GM21529 (cell line): ENCODE data around the gene CEP112.

ENCODE experiments used
- ATAC-seq: cut with Tn5 transposase; IDR thresholded peaks from one replicate; pipeline ENCODE4 v1.9.1; 2021; ENCODE audit not compliant: unreplicated experiment

The CEP112 gene

DNA sequence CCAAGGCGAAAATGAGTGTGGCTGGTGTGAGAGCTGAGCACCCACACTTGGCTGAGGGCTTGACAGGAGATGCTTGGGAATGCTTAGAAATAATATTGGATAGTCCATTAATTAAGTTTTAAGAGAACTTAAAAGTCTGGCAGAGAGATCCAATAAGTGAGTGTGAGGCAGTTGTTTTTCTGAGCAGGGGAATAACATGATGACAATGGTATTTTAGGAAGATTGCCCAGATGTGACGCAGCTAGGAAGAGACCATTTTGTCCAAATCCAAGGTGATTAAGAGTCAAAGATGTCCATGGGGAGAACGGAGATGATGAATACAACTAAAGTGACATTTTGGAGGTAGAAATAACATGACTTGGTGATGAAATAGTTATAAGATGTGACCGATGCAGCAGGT is 527.7 kb downstream of the CEP112 start:
- ATAC-seq: no peak

DNA sequence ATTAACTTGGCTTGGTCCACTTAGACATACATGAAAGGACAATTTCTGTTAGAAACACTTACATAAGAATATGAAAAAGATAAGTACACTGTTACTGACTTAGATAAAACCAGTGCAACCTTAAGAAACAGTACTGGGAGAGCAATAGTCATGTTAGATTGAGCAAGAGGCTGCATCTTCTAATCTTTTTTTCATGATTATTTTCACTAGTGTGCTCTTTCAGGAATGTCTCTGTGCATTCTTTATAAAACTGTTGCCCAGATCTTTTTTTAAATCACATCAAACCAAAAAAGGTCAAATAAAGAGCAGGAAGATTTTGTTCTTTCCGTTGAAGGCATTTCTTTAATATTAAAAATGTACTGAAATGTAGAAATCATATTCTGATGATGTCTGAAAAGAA is 529.7 kb downstream of the CEP112 start:
- ATAC-seq: no peak

DNA sequence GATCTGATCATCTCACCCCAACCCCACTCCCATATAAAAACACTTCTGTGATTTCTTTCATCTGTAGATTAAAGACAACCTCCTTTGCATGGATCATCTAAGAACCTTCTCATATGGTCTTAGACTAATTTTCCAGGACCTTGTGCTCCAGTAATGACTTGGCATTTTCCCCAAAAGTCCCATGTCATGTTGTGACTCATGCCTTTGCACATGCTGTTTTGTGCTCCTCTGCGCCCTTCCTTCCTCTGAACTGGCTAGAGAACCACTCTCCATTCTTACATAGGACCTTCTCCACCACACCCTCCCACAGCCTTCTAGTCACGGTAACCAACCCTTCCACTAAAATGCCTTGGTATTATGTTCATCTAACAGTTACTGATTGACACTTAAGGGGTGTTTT is 531.0 kb downstream of the CEP112 start:
- no peak for ATAC-seq

DNA sequence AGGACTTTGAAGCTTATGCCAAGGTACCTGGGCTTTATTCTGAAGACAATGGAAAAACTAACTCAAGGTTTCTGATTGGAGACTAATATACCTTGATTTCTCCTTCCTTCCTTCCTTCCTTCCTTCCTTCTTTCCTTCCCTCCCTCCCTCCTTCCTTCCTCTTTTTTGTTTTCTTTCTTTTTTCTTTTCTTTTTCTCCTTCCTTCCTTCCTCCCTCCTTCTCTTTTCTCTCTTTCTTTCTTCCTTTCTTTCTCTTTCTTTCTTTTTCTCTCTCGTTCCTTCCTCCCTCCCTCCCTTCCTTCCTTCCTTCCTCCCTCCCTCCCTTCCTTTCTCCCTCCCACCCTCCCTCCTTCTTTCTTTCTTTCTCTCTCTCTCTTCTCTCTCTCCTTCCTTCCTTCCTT is 531.9 kb downstream of the CEP112 start:
- ATAC-seq: no peak

DNA sequence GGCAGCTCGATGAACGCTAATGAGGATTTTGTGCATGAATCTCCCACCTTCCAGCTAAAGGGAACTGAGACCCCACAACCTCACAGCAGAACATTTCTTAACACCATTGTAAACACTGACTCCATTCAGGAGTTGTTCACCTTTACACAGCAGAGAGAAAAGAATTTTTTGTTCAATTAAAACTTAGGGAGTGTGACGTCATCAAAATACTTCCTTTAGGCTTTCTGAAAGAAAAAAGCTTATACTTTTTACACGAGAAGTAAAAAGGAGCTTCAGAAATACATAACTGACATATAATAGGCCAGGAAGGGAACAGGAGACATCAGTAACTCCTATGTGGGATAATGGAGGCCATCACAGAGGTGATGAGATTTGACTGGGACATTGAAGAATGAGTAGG is 532.4 kb downstream of the CEP112 start:
- ATAC-seq: no peak

DNA sequence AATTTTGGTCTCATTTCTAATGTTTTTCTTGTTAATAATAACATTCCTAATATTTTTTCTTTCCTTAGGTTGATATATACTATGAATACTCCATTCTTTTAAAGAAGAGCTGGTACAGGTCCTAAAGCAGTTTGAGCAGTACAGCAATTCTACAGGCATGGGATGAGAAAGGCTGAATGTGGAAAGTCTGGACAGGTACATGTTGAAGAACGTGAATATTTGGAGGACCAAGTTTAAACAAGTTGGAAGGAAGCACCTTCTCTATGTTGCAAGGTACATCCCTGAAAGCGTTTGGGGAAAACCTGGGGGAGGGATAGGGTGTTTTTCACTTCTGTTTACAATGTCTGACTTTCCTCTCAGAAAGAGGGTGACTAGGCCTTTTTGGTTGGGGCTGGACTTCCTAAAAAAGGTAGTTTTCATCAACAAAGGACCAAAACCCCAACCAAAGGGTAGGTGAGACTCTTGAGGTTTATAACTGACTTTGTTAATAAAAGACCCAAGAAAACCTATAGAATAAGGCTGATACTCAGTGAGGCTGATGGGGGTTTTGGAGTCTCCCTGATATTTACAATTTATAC is 534.6 kb downstream of the CEP112 start:
- ATAC-seq: no peak

DNA sequence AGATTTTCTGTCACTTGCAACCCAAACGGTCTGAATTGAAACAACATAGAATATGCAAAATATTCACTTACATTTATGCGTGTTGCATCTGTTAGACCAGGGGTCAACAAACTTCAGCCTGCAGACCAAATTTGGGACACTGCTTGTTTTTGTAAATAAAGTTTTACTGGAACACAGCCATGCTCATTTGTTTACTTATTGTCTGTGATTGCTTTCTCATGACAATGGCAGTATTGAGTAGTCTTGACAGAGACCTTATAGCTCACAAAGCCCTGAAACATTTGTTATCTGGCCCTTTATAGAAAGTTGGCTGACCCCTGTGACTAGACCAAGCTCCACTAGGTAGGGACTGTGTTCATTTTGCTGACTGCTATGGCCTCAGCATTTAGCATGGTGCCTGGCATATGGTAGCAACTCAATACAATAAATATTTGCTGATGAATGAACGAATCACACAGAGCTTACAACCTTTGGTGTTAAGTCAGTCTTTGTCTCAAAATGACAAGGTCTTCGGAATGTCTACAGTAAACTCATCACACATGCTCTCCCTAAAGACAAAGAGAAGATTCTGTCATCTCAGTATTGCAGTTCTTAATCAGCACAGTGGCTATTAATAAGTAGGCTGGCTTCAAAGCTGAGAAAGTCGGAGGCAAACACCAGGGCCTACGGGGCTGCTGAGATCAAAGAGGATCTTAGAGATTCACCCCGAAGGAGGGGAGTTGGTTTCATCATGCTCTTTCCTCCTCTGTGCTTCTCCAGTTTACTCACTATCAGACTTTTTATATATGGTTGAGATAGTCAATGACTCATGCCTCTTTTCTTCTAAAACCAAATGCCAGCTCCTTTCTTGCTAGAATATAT is 535.3 kb downstream of the CEP112 start:
- ATAC-seq: peak; percentile 89

DNA sequence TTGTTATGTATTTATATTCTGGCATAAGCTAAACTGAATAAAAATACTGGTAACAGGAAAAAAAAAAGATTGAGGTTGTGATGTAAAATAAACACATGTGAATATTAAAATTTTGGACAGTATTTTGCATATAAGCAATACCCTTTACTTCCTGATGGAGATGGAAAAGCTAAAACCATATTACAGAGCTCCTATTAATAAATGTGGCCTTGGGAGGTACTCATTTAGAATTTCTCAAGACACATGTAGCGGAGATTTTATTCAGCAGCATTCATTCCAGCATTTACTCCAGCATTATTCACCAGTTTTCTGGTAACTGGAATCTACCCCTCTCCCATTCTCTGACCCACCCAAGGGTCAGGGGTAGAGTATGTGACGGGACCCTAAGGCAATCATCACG is 536.2 kb downstream of the CEP112 start:
- ATAC-seq: no peak

DNA sequence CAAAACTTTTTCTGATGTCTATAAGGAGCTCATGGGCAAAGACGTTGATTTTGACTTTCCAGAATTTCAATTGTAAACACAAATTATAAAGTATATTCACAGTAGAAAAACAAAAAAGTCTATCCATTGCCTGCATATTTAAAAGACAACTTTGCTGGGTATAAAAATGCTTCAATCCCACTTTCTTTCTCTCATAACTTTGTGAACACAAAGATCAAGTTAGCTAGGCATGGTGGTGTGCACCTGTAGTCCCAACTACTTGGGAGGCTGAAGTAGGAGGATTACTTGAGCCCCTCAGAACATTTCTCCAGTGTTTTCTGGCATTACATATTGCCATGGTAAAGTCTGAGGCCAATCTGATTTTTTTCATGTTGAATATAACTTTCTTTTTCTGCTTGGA is 547.4 kb downstream of the CEP112 start:
- no peak for ATAC-seq

DNA sequence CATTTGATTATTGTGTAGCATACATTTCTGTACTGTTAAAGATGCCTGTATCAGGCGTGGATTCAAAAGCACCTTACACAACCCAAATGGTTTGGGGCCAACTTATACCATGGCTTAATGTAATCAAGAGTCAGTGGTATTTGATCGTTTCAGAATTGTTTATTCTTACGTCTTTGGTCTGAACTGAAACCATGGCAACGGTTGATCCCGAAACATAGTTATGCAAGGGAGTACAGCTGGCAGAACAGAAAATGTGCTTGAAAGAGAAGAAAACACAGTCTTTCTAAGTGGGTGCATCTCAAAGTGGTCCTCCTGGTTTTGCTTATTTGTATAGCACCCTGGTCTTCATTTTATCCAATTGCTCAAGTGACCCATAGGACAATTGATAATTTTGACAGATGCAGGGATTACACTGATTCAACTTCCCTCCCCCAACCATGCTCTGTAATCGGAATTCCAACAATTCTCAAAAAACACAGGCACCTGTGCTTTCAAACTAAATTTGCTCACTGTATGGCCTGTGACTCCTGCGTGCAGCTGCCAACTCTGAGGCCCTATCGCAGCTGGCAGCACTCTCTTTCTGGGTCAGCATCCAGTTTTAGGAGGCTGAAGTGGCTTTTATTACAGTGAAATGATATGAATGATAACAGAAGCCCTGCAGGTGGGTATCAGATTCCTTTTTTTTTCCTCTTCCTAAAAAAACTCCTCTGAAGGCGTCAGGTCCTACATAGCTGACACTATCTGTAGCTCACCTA is 553.5 kb downstream of the CEP112 start:
- no peak for ATAC-seq

DNA sequence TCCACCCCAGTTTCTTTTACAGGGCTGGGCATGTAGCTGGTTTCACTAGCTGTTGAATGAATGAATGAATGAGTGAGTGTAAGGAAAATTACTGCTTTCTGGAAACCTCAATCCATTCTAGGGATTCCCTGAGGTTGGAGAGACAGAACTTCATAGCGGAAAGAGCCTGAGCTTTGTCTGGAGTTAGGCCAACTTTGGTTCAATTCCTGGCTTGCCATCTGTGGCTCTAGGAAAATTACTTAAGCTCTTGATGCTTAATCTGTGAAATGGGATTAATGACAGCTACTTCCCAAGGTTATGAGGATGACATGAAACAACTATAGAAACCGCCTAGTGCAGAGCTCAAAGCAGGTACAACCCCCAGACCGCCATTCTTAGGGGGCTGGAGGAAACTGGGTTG is 554.1 kb downstream of the CEP112 start:
- no peak for ATAC-seq

DNA sequence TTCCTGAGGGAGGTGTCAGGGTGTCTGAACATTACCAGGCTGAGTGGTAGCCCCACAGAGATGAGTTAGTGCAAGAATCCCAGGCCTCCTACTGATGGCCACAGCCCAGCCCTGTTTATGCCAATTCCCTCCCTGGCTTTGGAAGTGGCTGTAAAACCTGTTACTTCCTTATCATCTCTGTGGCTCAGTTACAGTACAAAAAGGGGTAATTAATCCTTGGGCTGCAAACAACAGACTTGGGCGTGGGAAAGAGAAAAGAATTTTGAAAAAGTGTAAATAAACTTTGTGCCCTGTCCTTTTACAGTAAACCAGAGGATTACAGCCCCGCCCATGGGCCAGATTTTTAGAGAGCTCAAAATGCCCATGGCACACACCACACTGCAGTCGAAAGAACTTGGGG is 557.4 kb downstream of the CEP112 start:
- ATAC-seq: no peak

DNA sequence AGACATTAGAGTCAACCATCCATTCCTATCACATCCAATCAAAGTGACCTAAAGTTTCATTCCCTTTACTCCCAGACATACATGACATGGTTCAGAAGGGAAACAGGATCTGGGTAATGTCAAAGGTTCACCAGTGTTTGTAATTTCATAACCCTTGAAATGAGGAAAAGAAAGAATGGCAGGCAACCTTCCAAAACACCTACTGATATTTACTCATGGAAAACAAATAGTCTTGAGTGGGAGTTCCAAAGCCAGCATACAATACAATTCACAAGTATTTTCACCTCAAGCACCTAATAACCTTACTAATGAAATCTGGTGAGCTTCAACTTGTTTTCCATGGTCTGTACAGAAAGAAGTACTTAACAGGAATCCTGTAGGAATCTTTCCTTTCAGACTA is 557.9 kb downstream of the CEP112 start:
- ATAC-seq: no peak

DNA sequence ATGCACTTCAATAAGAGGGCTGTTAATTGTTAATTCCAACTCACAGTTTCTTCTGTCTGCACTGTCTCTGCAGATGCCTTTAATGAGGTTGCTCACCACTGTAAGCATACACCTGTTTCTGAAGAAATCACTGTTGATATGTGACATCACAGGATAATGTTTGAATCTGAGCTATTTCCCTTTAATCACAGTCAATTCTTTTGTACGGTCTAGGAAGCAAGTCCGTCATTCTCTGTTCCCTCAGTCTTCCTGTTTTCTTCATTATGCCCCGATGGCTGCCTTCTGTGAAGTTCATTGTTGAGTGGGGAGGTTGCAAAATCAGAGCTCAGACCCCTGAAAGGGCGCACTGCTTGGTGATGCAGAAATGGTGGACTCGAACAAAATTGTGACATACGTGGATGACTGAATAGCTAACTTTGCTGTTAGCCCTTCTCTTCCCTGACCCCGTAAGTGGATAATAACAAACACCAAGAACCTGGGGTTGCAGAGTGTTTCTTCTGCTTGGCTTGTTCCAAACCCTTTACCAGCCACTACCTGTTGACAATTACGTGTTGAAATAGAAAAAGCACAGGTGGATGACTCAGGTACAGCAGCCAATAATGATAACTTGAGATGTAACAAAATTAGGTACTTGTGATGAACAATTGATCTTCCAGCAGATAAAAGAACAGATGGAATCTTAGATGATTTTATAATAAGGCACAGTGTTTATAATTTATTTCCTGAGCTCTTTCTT is 558.6 kb downstream of the CEP112 start:
- no peak for ATAC-seq

DNA sequence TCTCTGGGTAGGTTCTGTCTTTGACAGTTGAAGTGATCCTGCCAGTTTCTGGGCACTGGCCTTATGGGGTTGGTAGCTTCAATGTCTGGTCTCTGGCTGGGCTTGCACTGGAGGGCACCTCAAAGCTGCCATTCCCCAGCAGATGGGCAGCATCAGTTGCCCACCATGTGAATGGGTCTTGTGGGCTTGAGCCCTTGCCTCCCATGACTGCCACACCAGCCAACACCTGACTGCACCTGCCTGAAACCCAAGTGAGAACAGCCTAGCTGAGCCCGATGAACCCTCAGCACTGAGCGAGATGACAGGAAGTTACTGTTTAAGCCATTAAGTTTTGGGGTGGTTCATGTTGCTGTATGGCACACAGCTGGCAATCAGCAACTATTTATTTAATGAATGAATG is 561.4 kb downstream of the CEP112 start:
- no peak for ATAC-seq

DNA sequence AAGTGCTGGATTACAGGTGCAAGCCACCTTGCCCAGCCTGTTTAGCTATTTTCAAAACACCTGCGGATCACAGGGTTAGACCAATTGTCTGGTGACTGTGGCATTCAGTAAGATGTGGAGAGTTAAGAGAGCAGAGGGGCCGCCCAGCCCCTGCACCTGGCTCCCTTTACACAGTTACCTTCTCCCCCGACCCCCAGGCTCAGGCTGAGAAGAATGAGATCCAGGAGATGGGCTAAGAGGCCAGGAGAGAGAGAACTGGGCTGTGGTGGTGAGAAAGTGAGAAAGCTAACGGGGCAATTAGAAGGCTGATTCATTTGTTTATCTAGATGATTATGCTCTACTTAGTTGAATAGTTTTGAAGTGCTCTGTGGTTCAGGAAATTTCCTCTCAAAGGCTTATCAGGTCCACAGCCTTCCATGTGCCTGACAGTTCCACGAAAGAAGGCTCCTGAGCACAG is 562.7 kb downstream of the CEP112 start:
- ATAC-seq: no peak

DNA sequence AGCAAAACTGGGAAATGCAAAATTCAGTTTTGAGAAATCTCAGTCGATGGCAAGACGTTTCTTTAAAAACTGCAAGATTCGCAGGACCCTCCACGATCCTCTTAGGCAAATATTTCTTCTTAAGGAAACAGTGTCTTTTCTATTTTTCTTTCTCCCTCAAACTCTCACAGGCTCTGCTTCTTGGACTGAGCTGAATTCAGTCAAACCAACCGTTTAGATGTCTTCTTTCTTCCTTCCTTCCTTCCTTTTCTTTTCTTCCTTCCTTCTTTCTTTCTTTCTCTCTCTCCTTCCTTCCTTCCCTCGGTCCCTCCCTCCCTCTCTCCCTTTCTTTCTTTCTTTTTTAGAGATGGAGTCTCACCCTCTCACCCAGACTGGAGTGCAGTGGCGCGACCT is 563.3 kb downstream of the CEP112 start:
- no peak for ATAC-seq

DNA sequence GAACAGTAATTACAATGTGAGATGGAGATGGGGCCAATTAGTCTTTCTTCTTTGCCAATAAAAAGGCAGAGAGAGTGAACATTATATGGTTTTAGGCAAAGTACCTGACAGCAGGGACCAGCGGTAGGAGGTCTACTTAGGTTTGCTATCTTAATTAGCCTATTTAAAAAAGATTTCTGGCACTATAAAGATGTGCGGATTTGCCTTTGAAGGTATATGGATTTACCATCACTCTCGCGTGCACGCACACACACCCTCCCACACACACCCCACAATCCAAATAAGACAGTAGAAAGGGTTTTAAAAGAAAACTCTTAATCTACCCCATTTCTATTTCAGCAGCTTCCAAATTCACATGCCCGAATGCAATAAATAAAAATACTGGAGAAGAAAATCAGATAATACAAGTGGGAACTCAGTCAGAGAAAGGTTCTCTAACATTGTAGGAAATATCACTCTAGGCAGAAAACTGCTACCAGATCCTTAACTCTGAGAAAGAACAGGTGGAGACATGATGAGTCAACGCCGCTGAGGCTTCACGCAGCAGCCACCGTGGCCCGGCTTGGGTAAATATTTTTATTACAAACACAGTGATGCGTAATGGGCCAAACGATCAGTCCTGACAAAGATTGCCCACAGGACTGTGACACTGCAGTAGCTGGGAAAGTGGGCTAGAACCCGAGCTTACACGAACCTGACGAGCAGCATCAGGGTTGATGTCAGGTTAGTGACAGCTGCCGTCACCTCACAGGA is 563.9 kb downstream of the CEP112 start:
- ATAC-seq: no peak

DNA sequence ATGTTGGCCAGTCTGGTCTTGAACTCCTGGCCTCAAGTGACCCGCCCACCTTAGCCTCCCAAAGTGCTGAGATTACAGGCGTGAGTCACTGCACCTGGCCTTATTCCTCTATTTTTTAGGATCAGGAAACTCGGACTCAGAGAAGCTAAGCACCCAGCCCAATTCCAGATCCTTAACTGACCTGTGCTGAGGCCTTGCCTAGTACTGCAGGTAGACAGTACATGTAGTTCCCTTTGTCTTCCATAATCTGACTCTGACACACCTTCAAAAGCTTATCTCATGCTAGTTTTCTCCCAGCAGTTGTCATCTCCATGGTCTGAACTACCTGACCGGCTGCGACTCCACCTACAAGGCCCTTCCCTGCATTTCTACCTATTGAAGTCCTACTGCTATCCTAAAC is 564.8 kb downstream of the CEP112 start:
- ATAC-seq: no peak

DNA sequence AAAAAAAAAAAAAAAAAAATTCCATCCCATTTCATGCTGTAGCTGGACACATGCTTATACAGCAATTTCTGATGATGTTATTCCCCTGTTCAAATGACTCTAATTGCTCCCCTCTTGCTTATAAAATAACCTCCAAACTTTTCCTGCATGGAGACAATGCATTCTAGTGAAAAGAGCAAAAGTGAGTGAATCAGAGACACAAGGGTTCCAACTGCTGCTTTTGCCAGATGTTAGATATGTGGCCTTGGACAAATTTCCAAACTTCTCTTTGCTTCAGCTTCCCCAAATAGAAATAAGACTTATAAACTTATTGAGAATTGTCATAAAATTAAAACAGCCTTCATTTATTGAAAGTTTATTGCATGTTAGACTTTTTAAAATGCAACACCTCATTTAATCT is 565.5 kb downstream of the CEP112 start:
- ATAC-seq: no peak

DNA sequence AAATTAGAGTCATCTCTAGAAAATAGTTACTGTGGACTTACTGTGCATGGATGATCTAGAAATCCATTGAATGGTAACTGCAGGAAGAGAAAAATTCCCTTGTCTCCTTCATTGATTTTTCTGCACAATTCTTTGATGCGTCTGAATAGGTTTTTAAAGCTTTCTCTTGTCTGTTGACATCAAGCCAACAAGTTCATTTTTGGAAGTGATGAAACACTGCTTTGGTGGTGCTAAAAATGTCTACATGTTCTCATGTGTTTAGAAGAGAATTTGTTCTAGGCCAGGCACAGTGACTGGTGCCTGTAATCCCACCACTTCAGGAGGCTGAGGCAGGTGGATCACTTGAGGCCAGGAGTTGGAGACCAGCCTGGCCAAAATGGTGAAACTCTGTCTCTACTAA is 573.4 kb downstream of the CEP112 start:
- no peak for ATAC-seq
